ENCODE results near the gene LPP.

The LPP gene

DNA sequence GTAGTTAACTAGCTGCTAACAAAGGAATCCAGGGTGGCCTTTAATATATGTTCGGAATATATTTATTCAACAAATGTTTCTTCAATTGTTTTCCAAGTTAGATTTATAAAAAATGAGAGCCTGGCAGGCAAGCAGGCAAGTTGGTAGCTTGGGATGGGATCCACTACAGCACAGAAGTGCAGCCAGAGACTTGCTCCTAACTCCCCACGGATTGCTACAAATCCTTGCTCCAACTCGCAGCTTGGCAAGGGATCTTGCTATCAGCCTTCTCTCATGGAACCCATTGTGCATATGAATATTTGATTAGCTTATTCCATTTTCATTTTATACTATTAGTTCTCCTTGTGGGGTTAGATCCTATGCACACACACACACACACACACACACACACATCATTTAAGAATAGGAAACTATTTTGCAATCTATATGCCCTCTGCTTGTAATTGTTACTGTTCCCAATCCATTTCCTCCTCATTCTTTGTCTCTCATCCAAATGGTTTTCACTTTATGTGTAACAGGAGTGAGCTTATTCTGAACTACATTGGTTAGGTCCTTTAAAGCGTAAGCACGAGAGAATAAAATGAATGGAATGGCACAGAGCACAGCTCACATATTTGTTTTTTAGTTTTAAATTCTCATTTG is 505.6 kb downstream of the LPP start:
- DNase-seq = no peak

GRCh38 chr3:188660415-188660814 is 506.5 kb downstream of the LPP start:
- no peak for DNase-seq

DNA sequence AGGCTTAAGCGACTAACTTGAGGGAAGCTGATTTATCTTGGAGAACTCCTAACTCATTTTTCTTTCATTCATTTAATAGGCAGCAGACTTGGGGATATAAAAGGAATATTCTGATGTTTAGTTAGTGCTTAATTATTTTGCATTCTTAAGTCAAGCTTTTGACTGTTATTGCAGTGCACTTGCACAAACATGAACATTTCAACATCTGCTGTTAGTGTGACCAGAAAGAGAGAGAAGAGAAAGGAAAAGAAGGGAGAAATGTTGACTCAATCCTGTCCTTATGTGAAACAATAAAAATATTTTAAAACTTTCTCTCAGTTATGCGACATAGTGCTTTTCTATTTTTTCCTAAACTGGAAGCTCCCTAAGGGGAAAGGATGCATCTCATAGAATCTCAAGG is 507.8 kb downstream of the LPP start:
- no peak for DNase-seq

- DNase-seq = no peak
Measured at GRCh38 chr3:188662214-188662613, 508.3 kb downstream of the LPP start.

DNA sequence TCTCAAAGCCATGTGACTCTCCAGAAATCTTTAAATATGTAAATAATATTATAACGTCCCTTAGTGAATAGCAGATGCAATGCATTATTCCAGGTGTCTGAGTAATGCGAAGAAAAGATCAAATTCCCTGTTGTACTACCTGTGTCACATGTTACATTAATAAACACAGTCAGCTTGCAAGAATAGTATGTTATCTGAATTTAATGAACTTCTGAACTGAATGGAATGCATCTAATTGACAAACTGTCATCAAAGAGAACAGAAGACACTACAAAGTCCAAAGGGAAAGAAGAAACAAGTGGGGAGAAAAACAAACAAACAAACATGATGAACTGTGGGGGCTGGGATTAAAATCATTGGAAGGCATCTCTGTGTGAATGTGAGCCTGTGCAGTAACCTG is 508.8 kb downstream of the LPP start:
- no peak for DNase-seq

- no peak for DNase-seq
Measured at GRCh38 chr3:188663839-188664238, 509.9 kb downstream of the LPP start.

DNA sequence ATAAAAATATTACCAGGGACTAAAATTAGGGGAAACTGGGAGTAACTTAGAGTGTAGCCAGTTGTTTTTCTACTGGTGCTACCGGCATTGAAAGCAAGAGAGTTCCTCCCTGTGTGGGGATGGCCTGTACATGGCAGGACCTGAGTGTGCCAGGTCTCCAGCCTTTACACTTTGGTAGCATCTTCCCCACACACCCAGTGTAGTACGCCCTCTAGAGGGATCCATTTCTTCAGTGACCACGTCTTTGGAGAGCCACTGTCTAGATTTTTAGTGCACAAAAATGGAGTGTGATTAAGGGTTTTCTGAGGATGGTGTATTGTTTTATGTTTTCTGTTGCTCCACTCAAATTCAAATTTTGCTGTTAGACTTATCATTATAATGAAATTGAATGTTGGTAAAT is 510.8 kb downstream of the LPP start:
- DNase-seq = no peak

GRCh38 chr3:188667926-188668325 is 514.0 kb downstream of the LPP start:
- DNase-seq = no peak

DNA sequence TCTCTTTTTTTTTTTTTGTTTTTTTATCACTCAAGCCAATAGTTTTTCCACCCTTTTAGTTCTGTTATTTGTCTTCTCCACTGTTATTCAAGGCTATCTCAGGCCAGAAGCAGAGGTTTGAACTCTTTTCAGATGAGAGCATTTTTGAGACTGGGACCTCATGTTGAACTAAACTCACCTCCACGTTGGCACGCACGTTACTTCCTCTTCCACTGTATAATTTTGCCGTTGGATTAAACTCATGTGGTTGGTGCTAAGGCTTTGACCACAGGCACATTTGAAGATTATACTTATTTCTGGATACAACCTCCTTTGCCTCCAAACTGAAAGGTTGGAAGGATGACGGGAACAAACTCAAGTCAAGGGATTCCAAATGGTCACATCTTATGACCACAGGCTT is 516.5 kb downstream of the LPP start:
- no peak for DNase-seq

DNA sequence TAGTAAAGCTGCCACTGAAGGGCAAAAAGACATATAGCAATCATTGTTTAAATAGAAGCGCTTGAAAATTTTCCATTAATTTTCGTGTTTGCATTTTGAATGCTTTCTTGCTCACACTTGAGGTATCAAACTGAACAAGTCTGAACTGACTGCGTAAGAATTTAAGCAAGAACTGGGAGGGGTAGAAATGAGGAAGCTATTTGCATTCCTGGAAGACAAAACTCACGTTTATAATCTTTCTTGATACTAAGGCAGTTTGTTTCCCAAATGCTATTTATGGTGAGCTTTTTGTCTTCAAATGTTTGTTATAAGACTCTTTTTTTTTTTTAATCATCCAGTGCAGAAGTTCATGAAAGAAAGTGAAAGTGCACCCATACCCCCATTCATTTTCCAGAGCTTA is 518.0 kb downstream of the LPP start:
- DNase-seq = no peak

GRCh38 chr3:188672840-188673239 is 518.9 kb downstream of the LPP start:
- no peak for DNase-seq

- DNase-seq = no peak
Measured at GRCh38 chr3:188673646-188674186, 519.8 kb downstream of the LPP start.

GRCh38 chr3:188674595-188674994 is 520.6 kb downstream of the LPP start:
- DNase-seq = no peak

DNA sequence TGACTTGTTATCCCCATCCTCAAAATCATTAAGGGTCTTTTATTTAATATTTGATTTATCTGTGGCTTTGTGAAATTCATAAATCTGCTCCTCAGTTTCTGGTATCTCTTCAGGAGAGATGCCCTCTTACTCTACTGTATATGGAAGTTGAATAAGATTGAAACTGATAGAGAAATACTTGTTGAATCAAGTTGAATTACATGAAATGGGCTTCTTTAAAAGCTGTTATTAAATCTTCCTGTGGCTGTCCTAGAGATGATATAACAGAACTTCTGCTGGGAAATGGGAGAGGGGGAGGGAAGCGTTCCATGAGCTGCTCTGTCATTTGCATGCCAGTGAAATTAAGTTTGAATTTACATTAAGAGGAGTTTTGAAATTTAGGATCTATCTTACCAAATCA is 523.4 kb downstream of the LPP start:
- DNase-seq = no peak

GRCh38 chr3:188680189-188680588 is 526.2 kb downstream of the LPP start:
- DNase-seq = no peak

- no peak for DNase-seq
Measured at GRCh38 chr3:188680605-188681004, 526.6 kb downstream of the LPP start.

GRCh38 chr3:188682316-188682715 is 528.4 kb downstream of the LPP start:
- no peak for DNase-seq

DNA sequence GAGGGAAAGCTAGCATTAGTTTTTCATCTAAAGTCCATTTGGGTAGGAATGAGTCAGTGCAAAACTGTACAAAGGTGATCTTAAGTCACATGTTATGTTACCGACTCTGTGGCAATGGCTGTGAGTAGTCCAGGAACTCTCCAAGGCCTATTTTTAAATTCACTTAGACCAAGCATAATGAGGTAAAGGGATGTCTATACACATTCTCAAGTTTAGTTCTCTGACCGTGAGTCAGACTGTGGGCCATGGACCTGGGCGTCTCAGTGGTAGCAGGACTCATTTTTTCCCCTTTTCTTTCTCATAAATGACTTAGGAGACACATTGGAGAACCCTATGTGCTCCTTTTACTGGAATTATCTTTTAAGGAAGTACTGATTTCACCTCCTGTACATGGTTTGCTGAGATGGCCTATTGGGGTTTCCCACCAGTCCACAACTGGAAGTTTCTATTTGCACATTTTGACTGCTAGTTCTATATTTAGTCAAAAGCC is 529.1 kb downstream of the LPP start:
- DNase-seq = no peak

DNA sequence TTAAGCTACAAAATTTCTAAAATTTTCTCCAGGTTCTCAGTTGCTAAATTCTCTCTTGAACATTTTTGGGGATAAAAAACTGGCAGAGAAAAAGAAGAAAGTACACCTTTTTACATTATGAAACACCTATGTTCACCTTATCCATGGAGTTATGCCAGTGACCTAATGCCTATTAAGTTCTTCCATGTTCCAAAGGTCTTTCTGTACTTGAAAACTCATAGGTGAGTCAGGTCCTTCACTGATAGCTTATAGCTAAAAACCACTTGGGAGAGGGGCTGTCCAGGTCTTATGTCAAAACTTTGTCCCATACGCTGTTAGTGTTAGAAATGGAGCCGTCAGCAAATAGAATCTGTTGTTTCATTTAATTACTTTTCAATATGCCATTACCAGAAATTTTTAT is 530.3 kb downstream of the LPP start:
- DNase-seq = no peak

GRCh38 chr3:188685789-188686188 is 531.8 kb downstream of the LPP start:
- no peak for DNase-seq

- DNase-seq = no peak
Measured at GRCh38 chr3:188686324-188686723, 532.4 kb downstream of the LPP start.

DNA sequence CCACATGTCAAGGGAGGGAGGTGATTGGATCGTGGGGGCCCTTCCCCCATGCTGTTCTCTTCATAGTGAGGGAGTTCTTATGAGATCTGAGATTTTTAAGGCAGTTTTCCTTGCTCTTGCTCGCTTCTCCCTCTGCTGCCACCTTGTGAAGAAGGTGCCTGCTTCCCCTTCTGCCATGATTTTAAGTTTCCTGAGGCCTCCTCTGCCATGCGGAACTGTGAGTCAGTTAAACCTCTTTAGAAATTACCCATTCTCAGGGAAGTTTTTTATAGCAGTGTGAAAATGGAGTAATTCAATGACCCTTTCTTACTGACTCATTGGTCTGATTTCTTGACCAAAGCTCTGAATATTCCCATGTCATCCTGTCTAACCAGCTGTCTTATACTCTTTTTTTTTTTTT is 533.4 kb downstream of the LPP start:
- no peak for DNase-seq

DNA sequence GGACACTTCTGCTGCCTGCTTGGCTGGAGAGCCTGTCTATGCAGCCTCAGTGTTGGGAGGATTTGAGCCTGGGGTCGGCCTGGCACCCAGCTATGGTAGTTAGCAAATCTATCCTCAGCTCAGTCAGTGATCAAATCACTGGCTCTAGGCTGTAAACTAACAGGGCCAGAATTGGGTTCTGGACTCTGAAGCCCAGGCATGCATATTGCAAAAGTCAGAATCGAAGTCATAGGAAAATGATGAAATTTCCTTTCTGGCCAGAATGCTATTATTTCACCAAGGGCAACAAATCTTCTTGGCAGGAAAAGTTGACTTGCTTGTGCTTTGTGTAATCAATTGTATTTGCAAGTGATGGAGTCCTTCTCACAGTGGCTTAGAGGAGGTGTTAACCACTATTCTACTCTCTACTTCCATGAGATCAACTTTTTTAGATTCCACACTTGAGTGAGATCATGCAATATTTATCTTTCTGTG is 535.2 kb downstream of the LPP start:
- no peak for DNase-seq

- no peak for DNase-seq
Measured at GRCh38 chr3:188690064-188690463, 536.1 kb downstream of the LPP start.

DNA sequence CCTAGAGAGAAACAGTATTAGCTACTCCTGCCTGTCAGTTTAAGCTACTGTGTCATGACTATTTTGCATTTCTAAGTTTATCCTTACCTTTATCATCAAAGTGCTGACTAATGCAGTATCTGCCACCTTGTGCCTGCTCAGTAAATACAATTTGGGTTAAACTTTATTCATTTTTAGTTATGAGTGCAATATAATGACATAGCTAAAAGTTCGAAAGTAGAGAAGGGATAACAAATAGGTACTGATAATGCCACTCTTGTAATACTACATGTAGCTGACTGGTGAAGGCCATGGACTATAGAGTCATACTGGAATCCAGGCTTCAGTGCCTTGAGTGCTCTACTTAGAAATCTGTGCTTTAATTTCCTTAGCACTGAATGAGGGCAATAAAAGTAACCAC is 537.0 kb downstream of the LPP start:
- no peak for DNase-seq
